Astrocyte (in vitro differentiated cells and primary cell): Measurements from ENCODE around the gene PIK3CD.

ENCODE experiments used
- EZH2 ChIP-seq: IDR thresholded peaks from 2 replicates; pipeline ENCODE4 v1.6.1; 2012; ENCODE audit warnings: mild to moderate bottlenecking, low read length, inconsistent platforms; ENCODE audit not compliant: insufficient read depth
- TF ChIP-seq, protein P1 (sequence below): IDR thresholded peaks from 2 replicates; pipeline ENCODE4 v1.5.1; 2011; ENCODE audit warnings: low read depth, mild to moderate bottlenecking, inconsistent platforms, low read length, moderate library complexity; ENCODE audit not compliant: insufficient read depth

DNA sequence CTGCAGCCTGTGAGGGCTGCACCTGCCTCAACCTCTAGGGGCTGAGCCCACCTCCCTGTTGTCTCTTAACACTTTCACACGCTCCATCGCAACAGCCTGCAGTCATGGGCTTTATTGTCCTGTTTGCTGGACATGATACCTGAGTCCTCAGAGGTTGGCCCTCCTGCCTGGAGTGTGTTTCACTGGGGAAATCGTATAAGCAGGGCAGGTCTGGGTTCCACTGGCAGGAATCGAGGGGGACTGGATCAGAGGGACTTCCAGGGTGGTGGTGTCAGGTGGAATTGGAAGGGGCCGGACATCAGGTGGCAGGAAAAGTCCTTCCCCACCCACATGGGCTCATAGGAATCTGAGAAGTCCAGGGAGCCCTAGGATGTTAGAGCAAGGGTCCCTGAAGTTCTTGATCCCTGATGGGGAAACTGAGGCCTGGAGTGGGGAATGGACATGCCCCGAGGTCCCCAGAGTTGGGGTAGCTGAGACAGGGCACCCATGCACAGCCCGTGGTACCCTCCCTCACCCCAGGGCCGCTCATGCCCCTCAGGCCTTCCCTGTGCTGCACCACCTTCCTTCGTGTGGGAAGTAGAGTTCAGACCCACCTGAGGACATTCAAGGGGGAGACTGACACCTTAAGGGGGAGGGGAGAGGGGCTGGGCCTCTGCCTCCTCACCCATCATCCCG lies 66.6 kb downstream of the PIK3CD start:
- TF ChIP-seq, protein P1, sequence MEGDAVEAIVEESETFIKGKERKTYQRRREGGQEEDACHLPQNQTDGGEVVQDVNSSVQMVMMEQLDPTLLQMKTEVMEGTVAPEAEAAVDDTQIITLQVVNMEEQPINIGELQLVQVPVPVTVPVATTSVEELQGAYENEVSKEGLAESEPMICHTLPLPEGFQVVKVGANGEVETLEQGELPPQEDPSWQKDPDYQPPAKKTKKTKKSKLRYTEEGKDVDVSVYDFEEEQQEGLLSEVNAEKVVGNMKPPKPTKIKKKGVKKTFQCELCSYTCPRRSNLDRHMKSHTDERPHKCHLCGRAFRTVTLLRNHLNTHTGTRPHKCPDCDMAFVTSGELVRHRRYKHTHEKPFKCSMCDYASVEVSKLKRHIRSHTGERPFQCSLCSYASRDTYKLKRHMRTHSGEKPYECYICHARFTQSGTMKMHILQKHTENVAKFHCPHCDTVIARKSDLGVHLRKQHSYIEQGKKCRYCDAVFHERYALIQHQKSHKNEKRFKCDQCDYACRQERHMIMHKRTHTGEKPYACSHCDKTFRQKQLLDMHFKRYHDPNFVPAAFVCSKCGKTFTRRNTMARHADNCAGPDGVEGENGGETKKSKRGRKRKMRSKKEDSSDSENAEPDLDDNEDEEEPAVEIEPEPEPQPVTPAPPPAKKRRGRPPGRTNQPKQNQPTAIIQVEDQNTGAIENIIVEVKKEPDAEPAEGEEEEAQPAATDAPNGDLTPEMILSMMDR: no peak
- TF ChIP-seq EZH2: no peak
